ENCODE measurements around the gene C11orf21.

C11orf21 gene

GRCh38 chr11:2276280-2277007 lies 25.3 kb downstream of the C11orf21 start:
- no peak for DNase-seq (ENCODE audit: low read depth, low spot score)
- no peak for TF ChIP-seq CTCF (IDR thresholded peaks at IDR 0.05; ENCODE audit: low read depth, low read length)
- in situ Hi-C loops (cut with HindIII; ENCODE audit: low sequenced_read_pairs) = no loop called here
- no peak overlapping the region for H3K4me3 ChIP-seq (ENCODE audit: low read depth, low read length)

- no peak for TF ChIP-seq CTCF (IDR thresholded peaks at IDR 0.05; ENCODE audit: low read depth, low read length)
- no peak overlapping the region for H3K4me3 ChIP-seq (ENCODE audit: low read depth, low read length)
- no peak for DNase-seq (ENCODE audit: low read depth, low spot score)
- in situ Hi-C loops (cut with HindIII; ENCODE audit: low sequenced_read_pairs) = no loop called here
Measured at GRCh38 chr11:2275334-2276279, 26.1 kb downstream of the C11orf21 start.

GRCh38 chr11:2273771-2274170 lies 27.9 kb downstream of the C11orf21 start:
- TF ChIP-seq CTCF (IDR thresholded peaks at IDR 0.05; ENCODE audit: low read depth, low read length) = no peak
- no peak for DNase-seq (ENCODE audit: low read depth, low spot score)
- in situ Hi-C loops (cut with HindIII; ENCODE audit: low sequenced_read_pairs) = no loop called here
- H3K4me3 ChIP-seq (ENCODE audit: low read depth, low read length) = no peak overlapping the region

GRCh38 chr11:2273311-2273710 lies 28.4 kb downstream of the C11orf21 start:
- in situ Hi-C loops (cut with HindIII; ENCODE audit: low sequenced_read_pairs) = no loop called here

GRCh38 chr11:2272946-2273280 lies 28.8 kb downstream of the C11orf21 start:
- in situ Hi-C loops (cut with HindIII; ENCODE audit: low sequenced_read_pairs) = no loop called here

More at GRCh38 chr11:2273311-2273710, 28.4 kb downstream of the C11orf21 start:
- DNase-seq (ENCODE audit: low read depth, low spot score) = no peak
- TF ChIP-seq CTCF (IDR thresholded peaks at IDR 0.05; ENCODE audit: low read depth, low read length) = no peak
- H3K4me3 ChIP-seq (ENCODE audit: low read depth, low read length) = no peak overlapping the region

More at GRCh38 chr11:2272946-2273280, 28.8 kb downstream of the C11orf21 start:
- no peak for TF ChIP-seq CTCF (IDR thresholded peaks at IDR 0.05; ENCODE audit: low read depth, low read length)
- H3K4me3 ChIP-seq (ENCODE audit: low read depth, low read length) = no peak overlapping the region
- DNase-seq (ENCODE audit: low read depth, low spot score) = no peak
